A549 (cell line): ENCODE data around the gene SIM2. TPM values are rescaled to one million over a fixed set of nuclear protein-coding genes. Genes with fewer than 3 reads are reported as not detected.
"Not testable (repeated sequence)": the region's sequence is repeated elsewhere in the genome, so short reads cannot be mapped to it uniquely, and the experiment has no call there.

Experiments used
- ATAC-seq, 2 experiments: fragments of 200-7000 bp in 1 of 2; fragments of >200 bp in 1 of 2; cut with Nextera tagmentation in 1 of 2; cut with Tn5 transposase in 1 of 2; 3 replicates each; pipeline versions ENCODE4 v1.8.0 to v1.9.1; 2018 to 2020; ENCODE audit warnings: mild to moderate bottlenecking in 1 of 2, moderate library complexity in 1 of 2
- CTCF ChIA-PET: fragments of 300-600 bp; sonication (Branson Sonifier 250); formaldehyde crosslinking; extraction: SDS; loops from one replicate; lab custom pipeline; 2021; ENCODE audit warnings: antibody characterized with exemption, inconsistent platforms; lab: Yijun Ruan, JAX
- POLR2A ChIA-PET: fragments of 350-600 bp; formaldehyde crosslinking; extraction: SDS; loops from one replicate; lab custom pipeline; 2021; ENCODE audit warnings: antibody characterized with exemption, inconsistent platforms; lab: Yijun Ruan, JAX
- DNase-seq, 2 experiments: peaks; one replicate each; pipeline versions ENCODE4 v3.0.0 to v3.0.0-alpha.2; 2011 to 2016; ENCODE audit warnings: low read depth in 1 of 2, low spot score in 1 of 2
- FAIRE-seq: peaks from 2 replicates; lab custom pipeline; 2011; peaks lifted over from hg19 to GRCh38; lab: Jason Lieb, UNC
- H3K27ac ChIP-seq, 2 experiments: fragments of >200 bp; sonication (Bioruptor Twin); formaldehyde crosslinking; 3 replicates each; pipeline ENCODE4 v1.5.1; 2016 to 2017
- H3K4me1 ChIP-seq: fragments of >200 bp; sonication (Bioruptor Twin); formaldehyde crosslinking; 3 replicates; pipeline ENCODE4 v1.6.1; 2016
- H3K4me2 ChIP-seq: fragments of >200 bp; sonication (Bioruptor Twin); formaldehyde crosslinking; 3 replicates; pipeline ENCODE4 v1.6.1; 2016
- H3K4me3 ChIP-seq: fragments of >200 bp; sonication (Bioruptor Twin); formaldehyde crosslinking; 3 replicates; pipeline ENCODE4 v1.5.1; 2016
- H3K9me3 ChIP-seq: fragments of >200 bp; sonication (Bioruptor Twin); formaldehyde crosslinking; 3 replicates; pipeline ENCODE4 v1.6.1; 2016
- CEBPB ChIP-seq, 2 experiments: fragments of >200 bp in 1 of 2; sonication (Bioruptor Twin) in 1 of 2; formaldehyde crosslinking in 1 of 2; IDR thresholded peaks; 2 replicates each; pipeline ENCODE4 v1.6.1; 2012 to 2016
- EHMT2 ChIP-seq: fragments of 200-600 bp; sonication (generic); IDR thresholded peaks from 2 replicates; pipeline ENCODE4 v1.6.1; 2016; ENCODE audit warnings: antibody characterized with exemption, low read depth, mild to moderate bottlenecking, moderate library complexity
- ELK1 ChIP-seq: fragments of 150-350 bp; IDR thresholded peaks from 2 replicates; pipeline ENCODE4 v1.6.1; 2014; ENCODE audit warnings: low read depth, mild to moderate bottlenecking, low read length
- ESRRA ChIP-seq: fragments of 150-350 bp; IDR thresholded peaks from 2 replicates; pipeline ENCODE4 v1.6.1; 2014; ENCODE audit warnings: mild to moderate bottlenecking, low read length, borderline replicate concordance
- FOSL2 ChIP-seq, 2 experiments: fragments of 450-650 bp in 1 of 2; fragments of >200 bp in 1 of 2; sonication (Bioruptor Twin) in 1 of 2; formaldehyde crosslinking; IDR thresholded peaks; 2 replicates each; pipeline versions ENCODE4 v1.5.0 to v1.6.1; 2016 to 2020; ENCODE audit warnings: mild to moderate bottlenecking in 1 of 2, moderate library complexity in 1 of 2
- FOXS1 ChIP-seq: fragments of 250-450 bp; sonication (Bioruptor Pico); IDR thresholded peaks from 2 replicates; pipeline ENCODE4 v1.5.0; 2020; ENCODE audit warnings: mild to moderate bottlenecking, moderate library complexity
- GATA3 ChIP-seq: IDR thresholded peaks from 2 replicates; pipeline ENCODE4 v1.6.1; 2012; ENCODE audit warnings: borderline replicate concordance
- HMGXB4 ChIP-seq: fragments of 250-450 bp; sonication (Bioruptor Pico); IDR thresholded peaks from 2 replicates; pipeline ENCODE4 v1.5.0; 2021; ENCODE audit warnings: mild to moderate bottlenecking, moderate library complexity, borderline replicate concordance
- HOXA7 ChIP-seq: fragments of 250-450 bp; sonication (Bioruptor Pico); IDR thresholded peaks from 2 replicates; pipeline ENCODE4 v1.5.0; 2020; ENCODE audit warnings: mild to moderate bottlenecking, moderate library complexity
- HOXB13 ChIP-seq: fragments of 250-450 bp; sonication (Bioruptor Pico); IDR thresholded peaks from 2 replicates; pipeline ENCODE4 v1.5.0; 2020; ENCODE audit warnings: low read depth, mild to moderate bottlenecking, moderate library complexity
- JUN ChIP-seq, 2 experiments: fragments of >200 bp; sonication (Bioruptor Twin); formaldehyde crosslinking; IDR thresholded peaks; 2 replicates in 1 of 2; 3 replicates in 1 of 2; pipeline ENCODE4 v1.6.1; 2016 to 2017
- JUNB ChIP-seq: fragments of >200 bp; sonication (Bioruptor Twin); formaldehyde crosslinking; IDR thresholded peaks from 2 replicates; pipeline ENCODE4 v1.6.1; 2016
- PBX3 ChIP-seq: IDR thresholded peaks from 2 replicates; pipeline ENCODE4 v1.6.1; 2012
- POLR2AphosphoS2 ChIP-seq: conservative IDR thresholded peaks from 2 replicates; pipeline ENCODE4 v1.6.1; 2012; ENCODE audit warnings: low read length, improper control_type of control experiment, inconsistent platforms
- RARB ChIP-seq: fragments of 250-450 bp; sonication (Bioruptor Pico); IDR thresholded peaks from 2 replicates; pipeline ENCODE4 v1.8.0; 2021; ENCODE audit warnings: mild to moderate bottlenecking, moderate library complexity
- RFX5 ChIP-seq: fragments of 450-650 bp; IDR thresholded peaks from 2 replicates; pipeline ENCODE4 v1.7.1; 2014; ENCODE audit warnings: antibody characterized with exemption, mild to moderate bottlenecking, moderate library complexity
- RNF2 ChIP-seq: fragments of 200-600 bp; sonication (generic); IDR thresholded peaks from 2 replicates; pipeline ENCODE4 v1.6.1; 2016; ENCODE audit warnings: low read depth, mild to moderate bottlenecking, antibody characterized with exemption, moderate library complexity, borderline replicate concordance
- TP53 ChIP-seq: fragments of 250-450 bp; sonication (Bioruptor Pico); IDR thresholded peaks from 2 replicates; pipeline ENCODE4 v1.5.0; 2021; ENCODE audit warnings: mild to moderate bottlenecking, moderate library complexity
- ZC3H11A ChIP-seq: fragments of 450-650 bp; IDR thresholded peaks from 2 replicates; pipeline ENCODE4 v1.6.1; 2014; ENCODE audit warnings: antibody characterized with exemption, mild to moderate bottlenecking
- ZFP36 ChIP-seq: fragments of 450-650 bp; IDR thresholded peaks from 2 replicates; pipeline ENCODE4 v1.6.1; 2014; ENCODE audit warnings: borderline replicate concordance; ENCODE audit not compliant: partially characterized antibody
- ZSCAN20 ChIP-seq: fragments of 250-450 bp; sonication (Bioruptor Pico); IDR thresholded peaks from 2 replicates; pipeline ENCODE4 v1.8.0; 2022; ENCODE audit warnings: mild to moderate bottlenecking, moderate library complexity
- WGBS: methylation state at CpG from one replicate; pipeline ENCODE4 v1.1.6; 2017; ENCODE audit errors: missing lambda C conversion rate; 5-methylcytosine and 5-hydroxymethylcytosine counted together
- polyA plus RNA-seq, 4 experiments: library from polyadenylated mRNA; depleted of rRNA in 3 of 4; stranded (reverse); fragments of >200 nt; fragmentation: RNase III in 1 of 4; extraction: RNeasy Plus Mini Kit Qiagen cat#74134 plus additional on column Dnase treatment in 1 of 4; gene quantifications; 2 replicates in 3 of 4; 3 replicates in 1 of 4; pipeline ENCODE4 v1.2.3, GENCODE V29; 2011 to 2017
- TF ChIP-seq, protein P1 (sequence below): fragments of 450-650 bp; IDR thresholded peaks from 2 replicates; pipeline ENCODE4 v1.6.1; 2014; ENCODE audit warnings: antibody characterized with exemption
- TF ChIP-seq, protein P2 (sequence below): fragments of >200 bp; sonication (Bioruptor Twin); formaldehyde crosslinking; IDR thresholded peaks from 3 replicates; pipeline ENCODE4 v1.5.1; 2016

The SIM2 gene
- polyA plus RNA-seq, 2 of the 4 experiments (the other 2 are of a cell fraction): 12.6 to 13.4 TPM

GRCh38 chr21:36668713-36669112 is 30.2 kb upstream of the SIM2 start (continued):
- TF ChIP-seq, protein P1, sequence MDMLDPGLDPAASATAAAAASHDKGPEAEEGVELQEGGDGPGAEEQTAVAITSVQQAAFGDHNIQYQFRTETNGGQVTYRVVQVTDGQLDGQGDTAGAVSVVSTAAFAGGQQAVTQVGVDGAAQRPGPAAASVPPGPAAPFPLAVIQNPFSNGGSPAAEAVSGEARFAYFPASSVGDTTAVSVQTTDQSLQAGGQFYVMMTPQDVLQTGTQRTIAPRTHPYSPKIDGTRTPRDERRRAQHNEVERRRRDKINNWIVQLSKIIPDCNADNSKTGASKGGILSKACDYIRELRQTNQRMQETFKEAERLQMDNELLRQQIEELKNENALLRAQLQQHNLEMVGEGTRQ: no peak
- TF ChIP-seq ZC3H11A (no peak), FOXS1 (CRISPR knock-in tag) (no peak), GATA3 (no peak), JUNB (no peak), HOXA7 (no peak), ESRRA (no peak)

DNA sequence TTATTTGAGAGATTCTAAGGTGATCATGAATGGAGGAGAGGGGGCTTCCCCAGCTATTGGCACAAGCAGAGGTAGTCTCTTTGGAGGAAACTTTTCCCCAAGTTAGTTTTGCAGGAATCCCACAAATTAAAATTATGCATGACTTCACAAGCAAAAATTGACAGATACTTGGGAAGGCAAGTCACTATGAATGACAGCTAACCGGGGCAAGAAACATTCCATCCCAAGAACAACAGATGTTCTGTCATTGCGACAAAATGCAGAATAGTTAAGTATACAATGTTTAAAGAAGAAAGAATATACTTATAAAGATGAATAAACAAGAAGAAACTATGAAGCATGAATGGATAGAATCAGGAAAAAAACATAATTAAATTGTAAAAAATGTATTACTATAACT is 27.1 kb upstream of the SIM2 start:
- H3K4me2 ChIP-seq: no peak overlapping the region
- FAIRE-seq (no peak), ATAC-seq (no peak)
- POLR2A ChIA-PET: no interaction called here
- WGBS: 87% methylated on average over 2 of the region's 2 CpGs
- H3K9me3 ChIP-seq: no peaks in the 10 kb centered on the region
- H3K4me1 ChIP-seq: no peaks in the 10 kb centered on the region
- no peak overlapping the region for H3K27ac ChIP-seq
- H3K4me3 ChIP-seq: no peak overlapping the region
- CTCF ChIA-PET: interaction anchor here (1.2 to 1.3 kb wide), 3 partner anchors 10 to 246 kb away, joined by 3 to 4 read pairs (median 3); no protein-coding TSS in a partner anchor
- TF ChIP-seq GATA3 (no peak), FOSL2 (IDR thresholded peaks at IDR 0.05) (no peak), FOSL2 (CRISPR knock-in tag; IDR thresholded peaks at IDR 0.05) (no peak), EHMT2 (no peak), CEBPB (IDR thresholded peaks at IDR 0.05) (no peak), ZSCAN20 (CRISPR knock-in tag) (no peak), HOXB13 (CRISPR knock-in tag) (no peak), JUNB (no peak), PBX3 (no peak), JUN (IDR thresholded peaks at IDR 0.05) (no peak), ELK1 (no peak), ZC3H11A (no peak), RFX5 (no peak), TP53 (CRISPR knock-in tag) (no peak), HMGXB4 (CRISPR knock-in tag) (no peak), ZFP36 (no peak), RNF2 (no peak), POLR2AphosphoS2 (no peak), RARB (no peak)
- TF ChIP-seq, protein P2, sequence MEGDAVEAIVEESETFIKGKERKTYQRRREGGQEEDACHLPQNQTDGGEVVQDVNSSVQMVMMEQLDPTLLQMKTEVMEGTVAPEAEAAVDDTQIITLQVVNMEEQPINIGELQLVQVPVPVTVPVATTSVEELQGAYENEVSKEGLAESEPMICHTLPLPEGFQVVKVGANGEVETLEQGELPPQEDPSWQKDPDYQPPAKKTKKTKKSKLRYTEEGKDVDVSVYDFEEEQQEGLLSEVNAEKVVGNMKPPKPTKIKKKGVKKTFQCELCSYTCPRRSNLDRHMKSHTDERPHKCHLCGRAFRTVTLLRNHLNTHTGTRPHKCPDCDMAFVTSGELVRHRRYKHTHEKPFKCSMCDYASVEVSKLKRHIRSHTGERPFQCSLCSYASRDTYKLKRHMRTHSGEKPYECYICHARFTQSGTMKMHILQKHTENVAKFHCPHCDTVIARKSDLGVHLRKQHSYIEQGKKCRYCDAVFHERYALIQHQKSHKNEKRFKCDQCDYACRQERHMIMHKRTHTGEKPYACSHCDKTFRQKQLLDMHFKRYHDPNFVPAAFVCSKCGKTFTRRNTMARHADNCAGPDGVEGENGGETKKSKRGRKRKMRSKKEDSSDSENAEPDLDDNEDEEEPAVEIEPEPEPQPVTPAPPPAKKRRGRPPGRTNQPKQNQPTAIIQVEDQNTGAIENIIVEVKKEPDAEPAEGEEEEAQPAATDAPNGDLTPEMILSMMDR: no peak
- TF ChIP-seq, all 56 proteins: peak for 0
- no peak for DNase-seq

DNA sequence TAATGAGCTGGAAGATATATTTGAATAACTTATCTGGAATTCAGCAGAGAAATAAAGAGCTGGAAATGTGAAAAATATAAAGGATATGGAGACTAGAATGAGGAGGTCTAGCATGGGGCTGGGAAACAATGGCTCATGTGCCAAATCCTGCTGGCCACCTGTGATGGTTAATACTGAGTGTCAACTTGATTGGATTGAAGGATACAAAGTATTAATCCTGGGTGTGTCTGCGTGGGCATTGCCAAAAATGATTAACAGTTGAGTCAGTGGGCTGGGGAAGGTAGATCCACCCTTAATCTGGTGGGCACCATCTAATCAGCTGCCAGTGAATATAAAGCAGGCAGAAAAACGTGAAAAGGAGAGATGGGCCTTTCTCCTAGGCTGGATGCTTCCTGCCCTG is 26.6 kb upstream of the SIM2 start:
- H3K4me2 ChIP-seq, POLR2A ChIA-PET, H3K27ac ChIP-seq, ATAC-seq, FAIRE-seq, DNase-seq, H3K4me3 ChIP-seq, H3K9me3 ChIP-seq, H3K4me1 ChIP-seq: not testable (repeated sequence)
- CTCF ChIA-PET: interaction anchor here (1.2 to 1.3 kb wide), 2 partner anchors 14 to 245 kb away, joined by 3 read pairs; no protein-coding TSS in a partner anchor
- 71% methylated on average over 2 of the region's 2 CpGs for WGBS
